ENCODE data around the gene CASP10.

DNA sequence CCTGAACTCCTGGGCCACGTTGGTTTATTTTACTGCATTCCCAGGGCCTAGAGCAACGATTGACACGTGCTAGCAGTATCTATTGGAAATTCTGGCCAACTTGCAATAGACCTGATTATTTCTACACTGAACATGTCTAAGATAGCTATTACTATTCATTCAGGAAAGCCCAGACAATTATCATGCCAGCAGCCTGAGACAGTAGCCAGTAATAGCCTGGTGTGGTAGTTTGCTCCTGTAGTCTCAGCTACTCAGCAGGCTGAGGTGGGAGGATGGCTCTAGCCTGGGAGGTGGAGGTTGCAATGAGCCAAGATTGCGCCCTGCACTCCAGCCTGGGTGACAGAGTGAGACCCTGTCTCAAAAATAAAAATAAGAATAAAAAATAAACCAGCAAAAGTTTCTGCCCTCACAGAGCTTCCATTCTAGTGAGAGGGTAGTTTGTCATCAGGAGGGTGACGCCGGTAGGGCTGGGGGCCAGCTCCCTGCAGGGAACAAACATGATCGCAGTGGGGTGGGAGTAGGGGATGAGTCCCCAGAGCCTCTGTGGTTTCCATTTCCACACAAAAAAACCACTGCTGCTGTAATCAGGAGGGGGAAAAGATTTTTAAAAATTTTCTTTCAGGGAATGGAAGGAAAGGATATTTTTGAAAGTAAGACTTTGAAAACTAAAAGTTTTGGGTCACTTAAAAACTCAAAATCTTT lies 81.7 kb downstream of the CASP10 start:
- TF ChIP-seq, protein P1, sequence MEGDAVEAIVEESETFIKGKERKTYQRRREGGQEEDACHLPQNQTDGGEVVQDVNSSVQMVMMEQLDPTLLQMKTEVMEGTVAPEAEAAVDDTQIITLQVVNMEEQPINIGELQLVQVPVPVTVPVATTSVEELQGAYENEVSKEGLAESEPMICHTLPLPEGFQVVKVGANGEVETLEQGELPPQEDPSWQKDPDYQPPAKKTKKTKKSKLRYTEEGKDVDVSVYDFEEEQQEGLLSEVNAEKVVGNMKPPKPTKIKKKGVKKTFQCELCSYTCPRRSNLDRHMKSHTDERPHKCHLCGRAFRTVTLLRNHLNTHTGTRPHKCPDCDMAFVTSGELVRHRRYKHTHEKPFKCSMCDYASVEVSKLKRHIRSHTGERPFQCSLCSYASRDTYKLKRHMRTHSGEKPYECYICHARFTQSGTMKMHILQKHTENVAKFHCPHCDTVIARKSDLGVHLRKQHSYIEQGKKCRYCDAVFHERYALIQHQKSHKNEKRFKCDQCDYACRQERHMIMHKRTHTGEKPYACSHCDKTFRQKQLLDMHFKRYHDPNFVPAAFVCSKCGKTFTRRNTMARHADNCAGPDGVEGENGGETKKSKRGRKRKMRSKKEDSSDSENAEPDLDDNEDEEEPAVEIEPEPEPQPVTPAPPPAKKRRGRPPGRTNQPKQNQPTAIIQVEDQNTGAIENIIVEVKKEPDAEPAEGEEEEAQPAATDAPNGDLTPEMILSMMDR (IDR thresholded peaks at IDR 0.05) = no peak
- no peak for TF ChIP-seq POLR2A (IDR thresholded peaks at IDR 0.05)
